ENCODE measurements around the gene CD151. TPM values are rescaled to one million over a fixed set of nuclear protein-coding genes. Genes with fewer than 3 reads are reported as not detected.

CD151 gene
- total and polyA plus RNA-seq, 7 donors: 84.4 to 436 (median 248) TPM

GRCh38 chr11:887589-887988, 54.8 kb downstream of the CD151 start:
- Histone ChIP-seq H3K27ac (no peak overlapping the region), H3K9me3 (no peaks in the 10 kb centered on the region), H3K36me3 (peaks cover 0 to 24% (median 9%) of the 10 kb centered on the region in 4 donors), H3K4me1 (no peaks in the 10 kb centered on the region), H3K4me3 (no peak overlapping the region), H3K27me3 (no peaks in the 10 kb centered on the region)
- WGBS, 2 donors: 95 to 96% methylated on average over 14 of the region's 14 CpGs
- DNase-seq: no peak
- TF ChIP-seq POLR2A (IDR thresholded peaks at IDR 0.05) (no peak), POLR2AphosphoS5 (IDR thresholded peaks at IDR 0.05) (no peak), EP300 (IDR thresholded peaks at IDR 0.05) (no peak), CTCF (IDR thresholded peaks at IDR 0.05) (no peak)
- intact Hi-C loops (cut with DNase I): no loop called here

Small RNA genes within 50 kb of the gene (small RNA-seq; reads per million reads assigned to genes)
- gene SNORA52: 0 reads per million in 3 donors

Other genes starting within 250 kb of the CD151 start
- 10 to 100 TPM in 3 of 4 donors, 1 to 10 TPM in 1; 8.6 to 18.2 (median 14.2) TPM for gene IRF7, start 217.0 kb upstream of the CD151 start, total RNA-seq
- 10 to 100 TPM; 10.8 to 73.9 (median 26.8) TPM for gene IRF7, start 217.0 kb upstream of the CD151 start, polyA plus RNA-seq
- gene CDHR5, start 208.0 kb upstream of the CD151 start, total RNA-seq: 1 to 10 TPM in 2 of 4 donors, not detected in 2; 1.8 to 1.9 TPM
- gene CDHR5, start 208.0 kb upstream of the CD151 start, polyA plus RNA-seq: 100 to 1,000 TPM in 1 of 3 donors, 10 to 100 TPM in 2; 18.0 to 136 (median 29.4) TPM
- gene SCT, start 205.8 kb upstream of the CD151 start, total RNA-seq: not detected
- gene SCT, start 205.8 kb upstream of the CD151 start, polyA plus RNA-seq: 1 to 10 TPM in 1 of 3 donors, not detected in 2; 1.1 TPM
- 1 to 10 TPM in 1 of 4 donors, under 1 TPM in 1, not detected in 2; 0.41 to 2.2 TPM for gene DRD4, start 195.7 kb upstream of the CD151 start, total RNA-seq
- gene DRD4, start 195.7 kb upstream of the CD151 start, polyA plus RNA-seq: under 1 TPM in 1 of 3 donors, not detected in 2; 0.28 TPM
- 10 to 100 TPM; 15.1 to 29.6 (median 22.2) TPM for gene DEAF1, start 137.7 kb upstream of the CD151 start, total RNA-seq
- gene DEAF1, start 137.7 kb upstream of the CD151 start, polyA plus RNA-seq: 10 to 100 TPM; 11.3 to 18.6 (median 14.4) TPM
- gene TMEM80, start 137.1 kb upstream of the CD151 start, total RNA-seq: 10 to 100 TPM; 20.9 to 41.5 (median 39.6) TPM
- 10 to 100 TPM in 2 of 3 donors, 1 to 10 TPM in 1; 7.9 to 27.6 (median 25.7) TPM for gene TMEM80, start 137.1 kb upstream of the CD151 start, polyA plus RNA-seq
- 10 to 100 TPM in 2 of 4 donors, 1 to 10 TPM in 2; 5.4 to 15.6 (median 11.6) TPM for gene EPS8L2, start 126.7 kb upstream of the CD151 start, total RNA-seq
- 100 to 1,000 TPM; 153 to 168 (median 155) TPM for gene EPS8L2, start 126.7 kb upstream of the CD151 start, polyA plus RNA-seq
- gene TALDO1, start 85.5 kb upstream of the CD151 start, total RNA-seq: 100 to 1,000 TPM in 2 of 4 donors, 10 to 100 TPM in 2; 94.6 to 133 (median 108) TPM
- 100 to 1,000 TPM; 142 to 177 (median 170) TPM for gene TALDO1, start 85.5 kb upstream of the CD151 start, polyA plus RNA-seq
- gene GATD1, start 55.5 kb upstream of the CD151 start, total RNA-seq: 10 to 100 TPM in 3 of 4 donors, 1 to 10 TPM in 1; 6.7 to 26.3 (median 14.9) TPM
- gene GATD1, start 55.5 kb upstream of the CD151 start, polyA plus RNA-seq: 10 to 100 TPM in 2 of 3 donors, 1 to 10 TPM in 1; 7.8 to 55.9 (median 40.0) TPM
- gene CEND1, start 42.9 kb upstream of the CD151 start, total RNA-seq: 1 to 10 TPM; 1.8 to 3.6 (median 2.6) TPM
- gene CEND1, start 42.9 kb upstream of the CD151 start, polyA plus RNA-seq: 1 to 10 TPM in 1 of 3 donors, not detected in 2; 2.0 TPM
- 1 to 10 TPM; 3.8 to 7.2 (median 5.4) TPM for gene SLC25A22, start 34.7 kb upstream of the CD151 start, total RNA-seq
- gene SLC25A22, start 34.7 kb upstream of the CD151 start, polyA plus RNA-seq: 10 to 100 TPM in 1 of 3 donors, 1 to 10 TPM in 2; 7.8 to 26.4 (median 9.7) TPM
- 10 to 100 TPM in 2 of 4 donors, 1 to 10 TPM in 2; 6.7 to 26.6 (median 11.4) TPM for gene PIDD1, start 27.7 kb upstream of the CD151 start, total RNA-seq
- gene PIDD1, start 27.7 kb upstream of the CD151 start, polyA plus RNA-seq: 10 to 100 TPM in 1 of 3 donors, 1 to 10 TPM in 2; 4.9 to 28.8 (median 6.0) TPM
- 100 to 1,000 TPM; 405 to 632 (median 412) TPM for gene RPLP2, start 23.0 kb upstream of the CD151 start, total RNA-seq
- gene RPLP2, start 23.0 kb upstream of the CD151 start, polyA plus RNA-seq: 1,000 to 10,000 TPM; 1,208 to 2,533 (median 1,777) TPM
- 10 to 100 TPM; 26.3 to 39.6 (median 34.6) TPM for gene PNPLA2, start 14.0 kb upstream of the CD151 start, total RNA-seq
- 100 to 1,000 TPM in 1 of 3 donors, 10 to 100 TPM in 2; 35.4 to 137 (median 47.6) TPM for gene PNPLA2, start 14.0 kb upstream of the CD151 start, polyA plus RNA-seq
- 1 to 10 TPM; 1.5 to 9.5 (median 4.6) TPM for gene CRACR2B, start 5.0 kb upstream of the CD151 start, total RNA-seq
- gene CRACR2B, start 5.0 kb upstream of the CD151 start, polyA plus RNA-seq: 100 to 1,000 TPM in 1 of 3 donors, 10 to 100 TPM in 2; 32.1 to 149 (median 46.8) TPM
- gene POLR2L, start 9.6 kb downstream of the CD151 start, total RNA-seq: 10 to 100 TPM; 34.9 to 75.3 (median 52.0) TPM
- 100 to 1,000 TPM; 139 to 198 (median 143) TPM for gene POLR2L, start 9.6 kb downstream of the CD151 start, polyA plus RNA-seq
- 10 to 100 TPM; 79.2 to 92.7 (median 82.9) TPM for gene TSPAN4, start 9.9 kb downstream of the CD151 start, total RNA-seq
- gene TSPAN4, start 9.9 kb downstream of the CD151 start, polyA plus RNA-seq: 10 to 100 TPM in 2 of 3 donors, 1 to 10 TPM in 1; 8.8 to 41.0 (median 15.0) TPM
- gene CHID1, start 77.9 kb downstream of the CD151 start, total RNA-seq: 10 to 100 TPM; 45.7 to 52.3 (median 48.0) TPM
- gene CHID1, start 77.9 kb downstream of the CD151 start, polyA plus RNA-seq: 10 to 100 TPM; 16.9 to 52.0 (median 18.0) TPM
- gene AP2A2, start 92.9 kb downstream of the CD151 start, total RNA-seq: 10 to 100 TPM; 42.6 to 78.4 (median 53.1) TPM
- gene AP2A2, start 92.9 kb downstream of the CD151 start, polyA plus RNA-seq: 10 to 100 TPM; 21.0 to 47.0 (median 31.4) TPM
- gene MUC6, start 203.8 kb downstream of the CD151 start, total RNA-seq: not detected
- gene MUC6, start 203.8 kb downstream of the CD151 start, polyA plus RNA-seq: under 1 TPM in 2 of 3 donors, not detected in 1; under 0.01 to 0.04 TPM
- gene MUC2, start 241.9 kb downstream of the CD151 start, total RNA-seq: 1 to 10 TPM in 3 of 4 donors, not detected in 1; 2.5 to 8.0 (median 2.9) TPM
- 100 to 1,000 TPM in 1 of 3 donors, 10 to 100 TPM in 2; 22.8 to 248 (median 40.2) TPM for gene MUC2, start 241.9 kb downstream of the CD151 start, polyA plus RNA-seq

All from sigmoid colon (tissue), 7 donors.